BJ (cell line): ENCODE data around the gene CELA3A. TPM values are rescaled to one million over a fixed set of nuclear protein-coding genes. Genes with fewer than 3 reads are reported as not detected.
A peak's percentile ranks its signal among the peaks of the same experiment; 100 is the strongest.

Experiments
- CTCF ChIA-PET: fragments of 350-600 bp; formaldehyde crosslinking; extraction: SDS; loops from one replicate; lab custom pipeline; 2021; ENCODE audit warnings: antibody characterized with exemption, inconsistent platforms; lab: Yijun Ruan, JAX
- POLR2A ChIA-PET: fragments of 300-600 bp; sonication (Branson Sonifier 250); formaldehyde crosslinking; extraction: SDS; loops from one replicate; lab custom pipeline; 2021; ENCODE audit warnings: antibody characterized with exemption; lab: Charles Lee
- DNase-seq: peaks from one replicate; pipeline ENCODE4 v3.0.0-alpha.2; 2011; ENCODE audit warnings: low read depth
- H3K27me3 ChIP-seq: 2 replicates; pipeline ENCODE4 v1.6.0; 2011; ENCODE audit warnings: low read length; ENCODE audit not compliant: control insufficient read depth, insufficient read depth
- H3K36me3 ChIP-seq: 2 replicates; pipeline ENCODE4 v1.5.1; 2011; ENCODE audit warnings: low read length; ENCODE audit not compliant: control insufficient read depth, insufficient read depth
- H3K4me3 ChIP-seq: 2 replicates; pipeline ENCODE4 v1.5.1; 2011; ENCODE audit warnings: low read depth, mild to moderate bottlenecking, control low read depth, low read length
- polyA plus RNA-seq: library from polyadenylated mRNA; depleted of rRNA; stranded (reverse); fragments of >200 nt; gene quantifications from 2 replicates; pipeline ENCODE4 v1.2.3, GENCODE V29; 2011
- TF ChIP-seq, protein P1 (sequence below): IDR thresholded peaks from 2 replicates; pipeline ENCODE4 v1.5.1; 2011; ENCODE audit warnings: low read depth, mild to moderate bottlenecking, control low read depth, inconsistent platforms, low read length, moderate library complexity; ENCODE audit not compliant: insufficient read depth

The CELA3A gene
- polyA plus RNA-seq, 1 experiment = not detected

DNA sequence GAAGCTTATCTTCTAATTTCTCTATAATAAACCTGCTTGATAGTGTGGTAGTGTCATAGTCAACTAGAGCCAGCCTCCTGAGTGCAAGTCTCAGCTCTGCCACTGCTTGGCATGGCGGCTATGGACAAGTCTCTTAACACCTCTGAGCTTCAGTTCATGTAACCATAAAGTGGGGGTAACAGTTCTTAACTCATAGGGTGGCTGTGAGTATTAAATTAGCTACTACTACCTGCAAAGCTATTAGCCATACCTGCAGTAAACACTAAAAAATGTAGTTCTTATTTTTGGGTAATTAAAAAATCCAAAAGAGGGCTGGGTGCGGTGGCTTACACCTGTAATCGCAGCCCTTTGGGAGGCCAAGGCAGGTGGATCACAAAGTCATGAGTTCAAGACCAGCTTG, 48.9 kb downstream of the CELA3A start:
- no peaks in the 10 kb centered on the region for H3K36me3 ChIP-seq
- ChIA-PET CTCF (no interaction called here), POLR2A (no interaction called here)
- TF ChIP-seq, protein P1, sequence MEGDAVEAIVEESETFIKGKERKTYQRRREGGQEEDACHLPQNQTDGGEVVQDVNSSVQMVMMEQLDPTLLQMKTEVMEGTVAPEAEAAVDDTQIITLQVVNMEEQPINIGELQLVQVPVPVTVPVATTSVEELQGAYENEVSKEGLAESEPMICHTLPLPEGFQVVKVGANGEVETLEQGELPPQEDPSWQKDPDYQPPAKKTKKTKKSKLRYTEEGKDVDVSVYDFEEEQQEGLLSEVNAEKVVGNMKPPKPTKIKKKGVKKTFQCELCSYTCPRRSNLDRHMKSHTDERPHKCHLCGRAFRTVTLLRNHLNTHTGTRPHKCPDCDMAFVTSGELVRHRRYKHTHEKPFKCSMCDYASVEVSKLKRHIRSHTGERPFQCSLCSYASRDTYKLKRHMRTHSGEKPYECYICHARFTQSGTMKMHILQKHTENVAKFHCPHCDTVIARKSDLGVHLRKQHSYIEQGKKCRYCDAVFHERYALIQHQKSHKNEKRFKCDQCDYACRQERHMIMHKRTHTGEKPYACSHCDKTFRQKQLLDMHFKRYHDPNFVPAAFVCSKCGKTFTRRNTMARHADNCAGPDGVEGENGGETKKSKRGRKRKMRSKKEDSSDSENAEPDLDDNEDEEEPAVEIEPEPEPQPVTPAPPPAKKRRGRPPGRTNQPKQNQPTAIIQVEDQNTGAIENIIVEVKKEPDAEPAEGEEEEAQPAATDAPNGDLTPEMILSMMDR = no peak
- DNase-seq = no peak
- H3K4me3 ChIP-seq = no peak overlapping the region
- H3K27me3 ChIP-seq = no peaks in the 10 kb centered on the region

DNA sequence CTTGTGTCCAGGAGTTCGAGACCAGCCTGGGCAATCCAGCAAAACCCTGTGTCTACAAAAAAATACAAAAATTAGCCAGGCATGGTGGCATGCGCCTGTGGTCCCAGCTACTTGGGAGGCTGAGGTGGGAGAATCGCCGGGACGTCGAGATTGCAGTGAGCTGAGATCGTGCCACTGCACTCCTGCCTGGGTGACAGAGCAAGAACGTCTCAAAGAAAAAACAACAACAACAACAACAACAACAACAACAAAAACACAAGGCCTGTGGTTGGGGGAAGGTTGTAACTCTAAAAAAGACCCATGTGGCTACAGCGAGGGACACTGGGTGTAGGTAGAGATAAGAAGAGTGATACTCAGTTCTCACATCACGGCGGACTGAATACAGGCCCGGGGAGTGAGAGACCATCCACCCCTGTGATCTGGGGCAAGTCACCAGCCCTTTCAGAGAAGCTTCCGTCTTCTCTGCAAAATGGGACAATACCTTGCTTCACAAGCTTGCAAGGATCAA, 50.2 kb downstream of the CELA3A start:
- Histone ChIP-seq H3K27me3 (no peaks in the 10 kb centered on the region), H3K36me3 (no peaks in the 10 kb centered on the region)

DNA sequence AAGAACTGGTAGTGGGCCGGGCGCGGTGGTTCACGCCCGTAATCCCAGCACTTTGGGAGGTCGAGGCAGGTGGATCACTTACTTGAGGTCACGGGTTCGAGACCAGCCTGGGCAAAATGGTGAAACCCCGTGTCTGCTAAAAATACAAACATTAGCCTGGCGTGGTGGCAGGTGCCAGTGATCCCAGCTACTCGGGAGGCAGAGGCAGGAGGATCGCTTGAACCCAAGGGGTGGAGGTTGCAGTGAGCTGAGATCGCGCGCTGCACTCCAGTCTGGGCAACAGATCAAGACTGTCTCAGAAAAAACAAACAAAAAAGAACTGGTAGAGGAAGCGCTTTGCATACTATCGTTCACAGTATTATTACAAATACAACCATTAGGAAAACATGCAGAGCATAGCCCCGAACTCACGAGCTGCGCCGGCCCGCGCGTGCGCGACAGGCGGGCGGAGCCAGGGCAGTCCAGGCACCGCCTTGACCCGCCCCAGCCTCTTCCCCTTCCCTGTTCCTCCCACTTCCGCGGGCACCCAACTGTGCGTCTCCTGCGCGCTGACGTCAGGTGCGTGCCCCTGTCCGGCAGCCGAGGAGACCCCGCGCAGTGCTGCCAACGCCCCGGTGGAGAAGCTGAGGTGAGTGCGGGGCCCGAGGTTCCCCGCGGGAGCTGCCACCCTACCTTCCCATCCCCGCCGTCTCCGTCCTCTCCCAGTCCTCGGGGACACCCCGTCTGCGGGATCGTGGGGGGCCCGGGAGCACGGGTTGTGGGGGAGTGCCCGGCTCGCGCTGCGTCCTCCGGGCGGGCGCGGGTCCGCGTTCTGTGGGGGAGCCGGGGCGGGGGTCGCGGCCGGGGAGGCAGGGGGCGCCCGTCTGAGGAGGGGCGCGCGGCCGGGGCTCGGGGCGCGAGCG, 50.9 kb downstream of the CELA3A start, which contains the start of gene CDC42:
CDC42 (plus strand) TSS at position 595 of the 902 bp plus-strand sequence. CDS start 25,770 bp downstream, outside the sequence.
- Histone ChIP-seq H3K27me3 (no peaks in the 10 kb centered on the region), H3K36me3 (no peaks in the 10 kb centered on the region), H3K4me3 (peak within 1 kb of the TSS; percentile 86)
- CTCF ChIA-PET = interaction anchor here (0.7 to 2.5 kb wide), 3 partner anchors 12 to 364 kb away, joined by 3 to 6 read pairs (median 4); no protein-coding TSS in a partner anchor
- POLR2A ChIA-PET = interaction anchor here (1.0 kb wide), 1 partner anchor 27 kb away, joined by 3 read pairs; no protein-coding TSS in a partner anchor
- peak; percentile 65 for DNase-seq
- TF ChIP-seq, protein P1 = no peak

More for the DNA sequence above, 50.2 kb downstream of the CELA3A start:
- DNase-seq = no peak
- TF ChIP-seq, protein P1 = no peak
- POLR2A ChIA-PET = interaction anchor here (1.0 kb wide), 1 partner anchor 26 kb away, joined by 3 read pairs; no protein-coding TSS in a partner anchor
- CTCF ChIA-PET = interaction anchor here (2.5 kb wide), 1 partner anchor 11 kb away, joined by 6 read pairs; no protein-coding TSS in a partner anchor
- no peak overlapping the region for H3K4me3 ChIP-seq

DNA sequence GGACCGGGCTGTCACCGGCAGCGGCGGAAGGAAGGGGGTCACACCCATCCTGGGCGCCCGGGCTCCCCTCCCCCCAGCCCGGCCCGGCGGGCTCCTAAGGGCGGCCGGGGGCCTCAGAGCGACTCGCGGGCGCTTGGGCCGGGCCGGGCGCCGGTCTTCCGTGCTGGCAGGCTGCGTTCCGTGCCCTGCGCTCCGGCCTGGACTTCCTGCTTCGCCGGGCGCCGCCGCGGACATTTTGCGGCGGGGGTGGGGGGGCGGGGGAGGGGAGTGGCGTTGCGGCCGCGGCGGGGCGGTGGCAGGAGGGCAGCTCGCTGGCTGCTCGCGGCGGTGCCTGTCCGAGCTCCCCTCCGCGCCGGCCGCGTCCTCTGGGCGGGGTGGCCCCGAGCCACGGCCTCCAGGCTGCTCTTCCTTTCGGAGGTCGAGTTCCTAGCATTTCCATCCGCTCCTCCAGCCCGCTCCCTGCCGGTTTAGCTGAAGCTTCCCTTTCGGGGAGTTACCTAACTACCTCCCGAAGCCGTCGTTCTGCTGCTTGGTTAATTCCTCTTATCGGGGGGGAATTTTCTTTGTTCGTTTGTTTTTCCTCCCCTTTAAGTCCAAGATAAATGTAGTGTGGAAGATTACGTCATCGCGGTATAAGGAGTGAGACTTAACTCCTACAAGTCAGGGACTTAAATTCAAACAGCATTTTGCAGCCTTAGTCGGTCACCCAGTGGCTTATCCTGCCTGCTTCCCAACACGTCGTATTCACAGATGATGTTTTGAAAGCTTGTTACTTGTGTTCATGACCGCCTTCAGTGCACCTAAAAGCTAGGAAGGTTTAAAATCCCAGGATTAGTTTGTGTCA, 51.8 kb downstream of the CELA3A start:
- DNase-seq = no peak
- TF ChIP-seq, protein P1 = peak; percentile 8; the same call in 1 of the 2 replicates
- H3K27me3 ChIP-seq = no peaks in the 10 kb centered on the region
- peak overlapping the region; percentile 86 for H3K4me3 ChIP-seq
- POLR2A ChIA-PET = interaction anchor here (0.6 kb wide), 2 partner anchors 90 to 402 kb away, joined by 4 to 8 read pairs; no protein-coding TSS in a partner anchor
- H3K36me3 ChIP-seq = no peaks in the 10 kb centered on the region
- CTCF ChIA-PET = interaction anchor here (0.7 to 2.5 kb wide), 4 partner anchors 13 to 363 kb away, joined by 3 to 6 read pairs (median 4); no protein-coding TSS in a partner anchor
